ENCODE measurements around the gene HTR1A. TPM values are rescaled to one million over a fixed set of nuclear protein-coding genes. Genes with fewer than 3 reads are reported as not detected.

The HTR1A gene
- total RNA-seq, 1 donor: not detected

DNA sequence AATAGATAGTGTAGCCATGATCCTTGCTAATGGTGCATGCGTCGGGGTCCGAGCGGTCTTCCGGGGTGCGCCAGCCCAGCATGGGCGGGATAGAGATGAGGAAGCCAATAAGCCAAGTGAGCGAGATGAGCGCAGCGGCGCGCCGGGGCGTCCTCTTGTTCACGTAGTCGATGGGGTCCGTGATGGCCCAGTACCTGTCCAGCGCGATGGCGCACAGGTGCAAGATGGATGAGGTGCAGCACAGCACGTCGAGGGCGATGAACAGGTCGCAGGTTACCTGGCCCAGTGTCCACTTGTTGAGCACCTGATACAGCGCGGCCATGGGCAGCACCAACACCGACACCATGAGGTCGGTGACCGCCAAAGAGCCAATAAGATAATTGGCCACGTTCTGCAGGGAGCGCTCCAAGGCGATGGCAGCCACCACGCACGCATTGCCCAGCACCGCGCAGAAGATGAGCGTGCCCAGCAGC is 1.1 kb downstream of the HTR1A start:
- Histone ChIP-seq H2AFZ (ENCODE audit: low read length) (no peak overlapping the region), H3K27ac (ENCODE audit: low read depth, low read length) (no peak overlapping the region), H3K27me3 (ENCODE audit: insufficient read depth, low read length) (peaks cover 2% of the 10 kb centered on the region), H3K36me3 (ENCODE audit: insufficient read depth, low read length) (no peaks in the 10 kb centered on the region), H3K79me2 (ENCODE audit: insufficient read depth, low read length) (no peaks in the 10 kb centered on the region), H3K4me3 (ENCODE audit: insufficient read depth, low read length) (no peak overlapping the region), H4K20me1 (ENCODE audit: insufficient read depth, low read length) (no peaks in the 10 kb centered on the region), H3K4me2 (ENCODE audit: insufficient read depth, low read length) (no peak overlapping the region), H3K4me1 (ENCODE audit: insufficient read depth, low read length) (no peaks in the 10 kb centered on the region), H3K9me3 (ENCODE audit: low read depth, low read length) (no peaks in the 10 kb centered on the region)
- TF ChIP-seq, protein P1, sequence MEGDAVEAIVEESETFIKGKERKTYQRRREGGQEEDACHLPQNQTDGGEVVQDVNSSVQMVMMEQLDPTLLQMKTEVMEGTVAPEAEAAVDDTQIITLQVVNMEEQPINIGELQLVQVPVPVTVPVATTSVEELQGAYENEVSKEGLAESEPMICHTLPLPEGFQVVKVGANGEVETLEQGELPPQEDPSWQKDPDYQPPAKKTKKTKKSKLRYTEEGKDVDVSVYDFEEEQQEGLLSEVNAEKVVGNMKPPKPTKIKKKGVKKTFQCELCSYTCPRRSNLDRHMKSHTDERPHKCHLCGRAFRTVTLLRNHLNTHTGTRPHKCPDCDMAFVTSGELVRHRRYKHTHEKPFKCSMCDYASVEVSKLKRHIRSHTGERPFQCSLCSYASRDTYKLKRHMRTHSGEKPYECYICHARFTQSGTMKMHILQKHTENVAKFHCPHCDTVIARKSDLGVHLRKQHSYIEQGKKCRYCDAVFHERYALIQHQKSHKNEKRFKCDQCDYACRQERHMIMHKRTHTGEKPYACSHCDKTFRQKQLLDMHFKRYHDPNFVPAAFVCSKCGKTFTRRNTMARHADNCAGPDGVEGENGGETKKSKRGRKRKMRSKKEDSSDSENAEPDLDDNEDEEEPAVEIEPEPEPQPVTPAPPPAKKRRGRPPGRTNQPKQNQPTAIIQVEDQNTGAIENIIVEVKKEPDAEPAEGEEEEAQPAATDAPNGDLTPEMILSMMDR (IDR thresholded peaks at IDR 0.05; ENCODE audit: extremely low read depth, low read depth, low read length): no peak
- DNase-seq (ENCODE audit: insufficient read length, low spot score, missing footprints): no peak

DNA sequence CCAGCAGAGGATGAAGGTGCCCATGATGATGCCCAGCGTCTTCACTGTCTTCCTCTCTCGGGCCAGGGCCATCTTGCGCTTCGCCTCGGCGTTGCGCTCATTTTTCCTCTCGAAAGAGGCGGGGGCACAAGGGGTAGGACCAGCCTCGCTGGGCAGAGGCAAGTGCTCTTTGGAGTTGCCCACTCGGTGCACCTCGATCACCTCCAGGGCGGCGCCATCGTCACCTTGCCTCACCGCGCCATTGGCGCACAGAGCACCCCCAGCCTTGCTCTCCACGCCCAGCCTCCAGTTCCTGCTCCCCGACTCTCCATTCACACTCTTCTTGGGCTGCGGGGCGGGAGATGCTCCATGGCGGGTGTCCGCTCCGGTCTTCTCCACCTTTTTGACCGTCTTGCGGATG is 1.6 kb downstream of the HTR1A start:
- no peak overlapping the region for H3K27ac ChIP-seq (ENCODE audit: low read depth, low read length)
- H4K20me1 ChIP-seq (ENCODE audit: insufficient read depth, low read length): no peaks in the 10 kb centered on the region
- H3K36me3 ChIP-seq (ENCODE audit: insufficient read depth, low read length): no peaks in the 10 kb centered on the region
- no peak overlapping the region for H2AFZ ChIP-seq (ENCODE audit: low read length)
- TF ChIP-seq, protein P1 (IDR thresholded peaks at IDR 0.05; ENCODE audit: extremely low read depth, low read depth, low read length): no peak
- DNase-seq (ENCODE audit: insufficient read length, low spot score, missing footprints): peak; percentile 17
- no peak overlapping the region for H3K4me2 ChIP-seq (ENCODE audit: insufficient read depth, low read length)
- H3K27me3 ChIP-seq (ENCODE audit: insufficient read depth, low read length): peaks cover 2% of the 10 kb centered on the region
- H3K4me1 ChIP-seq (ENCODE audit: insufficient read depth, low read length): no peaks in the 10 kb centered on the region
- H3K4me3 ChIP-seq (ENCODE audit: insufficient read depth, low read length): no peak overlapping the region
- no peaks in the 10 kb centered on the region for H3K79me2 ChIP-seq (ENCODE audit: insufficient read depth, low read length)
- H3K9me3 ChIP-seq (ENCODE audit: low read depth, low read length): no peaks in the 10 kb centered on the region

DNA sequence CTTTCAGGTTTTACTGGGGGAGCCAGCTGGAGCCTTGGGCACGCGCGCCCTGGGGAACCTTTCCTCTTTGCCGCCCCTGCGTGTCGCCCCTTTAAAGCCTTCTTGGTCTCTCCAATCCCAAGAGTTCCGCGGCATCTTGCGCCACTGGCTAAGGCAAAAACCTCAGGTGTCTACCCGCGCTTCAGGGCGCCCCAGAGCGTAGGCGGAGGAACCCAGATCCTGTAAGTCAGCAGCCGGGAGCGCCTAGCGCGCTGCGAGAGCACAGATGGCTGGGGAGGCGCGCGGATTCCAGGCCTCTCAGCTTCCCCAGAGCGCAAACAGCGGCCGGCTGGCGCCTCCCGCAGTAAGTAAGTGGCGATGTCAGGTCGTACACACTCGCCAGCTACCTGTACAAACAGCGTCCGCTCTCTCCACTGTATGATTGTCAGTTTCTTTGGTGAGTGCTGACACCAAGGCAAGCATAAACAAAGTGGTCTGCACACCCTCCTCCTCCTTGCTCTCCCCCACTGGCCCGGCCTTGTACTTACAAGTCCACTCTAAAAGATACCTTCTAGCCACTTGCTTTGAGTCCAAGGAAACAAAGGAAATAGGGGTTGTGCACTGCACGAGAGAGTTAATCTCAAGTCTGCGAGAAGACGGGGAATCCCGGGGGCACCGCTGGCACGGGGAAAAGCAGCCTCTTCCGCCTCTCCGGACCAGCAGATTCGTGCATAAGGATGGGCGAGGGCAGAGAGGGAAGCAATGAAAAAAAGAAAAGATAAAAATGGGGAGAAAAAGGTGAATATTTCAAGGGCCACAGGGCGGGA is 2.9 kb downstream of the HTR1A start:
- Histone ChIP-seq H3K27ac (ENCODE audit: low read depth, low read length) (no peak overlapping the region), H4K20me1 (ENCODE audit: insufficient read depth, low read length) (no peaks in the 10 kb centered on the region), H3K4me1 (ENCODE audit: insufficient read depth, low read length) (no peaks in the 10 kb centered on the region), H3K4me3 (ENCODE audit: insufficient read depth, low read length) (no peak overlapping the region), H3K36me3 (ENCODE audit: insufficient read depth, low read length) (no peaks in the 10 kb centered on the region), H3K9me3 (ENCODE audit: low read depth, low read length) (no peaks in the 10 kb centered on the region), H3K4me2 (ENCODE audit: insufficient read depth, low read length) (no peak overlapping the region), H3K27me3 (ENCODE audit: insufficient read depth, low read length) (peaks cover 2% of the 10 kb centered on the region), H3K79me2 (ENCODE audit: insufficient read depth, low read length) (no peaks in the 10 kb centered on the region), H2AFZ (ENCODE audit: low read length) (no peak overlapping the region)
- TF ChIP-seq, protein P1 (IDR thresholded peaks at IDR 0.05; ENCODE audit: extremely low read depth, low read depth, low read length): no peak
- peak; percentile 11 for DNase-seq (ENCODE audit: insufficient read length, low spot score, missing footprints)

DNA sequence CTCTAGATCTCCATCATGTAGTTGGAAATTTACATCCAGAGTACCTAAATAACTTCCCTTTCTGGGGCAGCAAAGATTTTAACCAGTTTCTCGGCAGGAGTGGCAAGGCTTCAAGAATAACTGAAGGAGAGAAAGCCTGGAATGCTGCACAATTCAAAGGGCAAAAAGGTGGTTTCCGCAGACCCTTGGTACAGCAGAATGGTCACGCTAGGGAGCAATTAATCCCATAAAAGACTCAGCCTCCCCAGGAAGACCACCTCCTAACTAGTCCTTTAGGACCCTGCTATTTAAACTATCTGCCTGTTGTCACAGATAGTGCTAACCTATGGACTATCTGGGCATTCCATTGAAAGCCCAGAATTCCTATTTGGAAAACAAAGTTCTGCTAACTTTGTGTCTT is 3.6 kb downstream of the HTR1A start:
- Histone ChIP-seq H3K79me2 (ENCODE audit: insufficient read depth, low read length) (no peaks in the 10 kb centered on the region), H2AFZ (ENCODE audit: low read length) (no peak overlapping the region), H3K27me3 (ENCODE audit: insufficient read depth, low read length) (peaks cover 2% of the 10 kb centered on the region), H3K4me2 (ENCODE audit: insufficient read depth, low read length) (no peak overlapping the region), H3K9me3 (ENCODE audit: low read depth, low read length) (no peaks in the 10 kb centered on the region), H3K36me3 (ENCODE audit: insufficient read depth, low read length) (no peaks in the 10 kb centered on the region), H3K27ac (ENCODE audit: low read depth, low read length) (no peak overlapping the region), H4K20me1 (ENCODE audit: insufficient read depth, low read length) (no peaks in the 10 kb centered on the region), H3K4me1 (ENCODE audit: insufficient read depth, low read length) (no peaks in the 10 kb centered on the region), H3K4me3 (ENCODE audit: insufficient read depth, low read length) (no peak overlapping the region)
- TF ChIP-seq, protein P1 (IDR thresholded peaks at IDR 0.05; ENCODE audit: extremely low read depth, low read depth, low read length): no peak
- no peak for DNase-seq (ENCODE audit: insufficient read length, low spot score, missing footprints)
